Fibroblast of skin of right biceps (primary cell): ENCODE results near the gene SH2D1B.
"Not testable (repeated sequence)": the region's sequence is repeated elsewhere in the genome, so short reads cannot be mapped to it uniquely, and the experiment has no call there.

Experiments used
- DNase-seq: peaks from one replicate; pipeline ENCODE4 v3.0.0-alpha.2; 2013

SH2D1B gene

DNA sequence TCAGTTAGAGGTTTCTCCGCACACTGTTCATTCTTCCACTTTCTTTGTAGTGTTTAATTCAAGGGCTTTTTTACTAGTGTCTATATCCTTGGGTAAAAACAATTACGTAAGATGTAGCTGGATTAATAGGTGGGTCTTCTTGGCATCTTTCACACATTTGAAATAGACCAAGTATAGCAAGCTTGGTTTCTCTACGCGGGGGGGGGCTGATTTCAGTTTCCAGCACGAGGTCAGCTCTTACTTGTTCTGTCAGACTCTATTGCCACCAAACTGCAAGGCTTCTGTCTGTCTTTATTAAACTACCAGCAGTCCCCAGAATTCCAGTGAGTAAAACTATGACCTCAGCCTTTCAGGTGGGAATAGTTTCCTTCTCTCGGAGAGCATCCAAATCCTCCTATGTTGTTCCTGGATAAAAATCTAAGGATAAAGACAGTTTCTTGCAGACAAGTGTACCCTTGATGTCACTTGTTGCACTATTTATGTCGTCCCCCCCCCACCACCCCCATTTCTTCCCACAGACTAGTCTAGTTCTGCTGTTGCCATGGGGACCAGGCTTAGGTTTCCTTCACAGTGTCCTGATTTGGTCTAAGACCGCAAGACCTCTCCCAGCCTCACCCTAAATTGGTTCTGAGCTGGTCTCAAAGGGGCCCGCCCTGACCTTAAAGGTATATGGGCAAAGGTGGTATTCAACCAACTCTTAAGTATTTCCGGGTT is 52.3 kb downstream of the SH2D1B start:
- no peak for DNase-seq

DNA sequence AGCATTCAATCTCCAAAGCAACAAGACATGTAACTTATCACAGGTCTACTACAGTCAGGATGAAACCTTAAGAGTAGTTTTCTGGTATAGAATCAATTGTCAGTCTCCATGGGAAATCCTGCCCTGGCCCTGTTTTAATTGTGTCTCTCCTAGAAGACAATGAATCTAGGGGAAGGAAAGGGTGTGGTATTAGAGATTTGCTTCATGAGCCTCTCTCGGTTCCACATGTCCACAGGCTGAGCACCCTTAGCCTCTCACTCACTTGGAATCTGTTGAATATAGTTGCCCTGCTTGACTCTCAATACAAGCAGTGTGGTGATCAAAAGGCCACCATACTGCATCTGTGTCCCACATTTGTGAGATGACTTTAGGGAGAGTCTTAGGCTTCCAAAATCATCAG is 53.0 kb downstream of the SH2D1B start:
- DNase-seq: no peak

DNA sequence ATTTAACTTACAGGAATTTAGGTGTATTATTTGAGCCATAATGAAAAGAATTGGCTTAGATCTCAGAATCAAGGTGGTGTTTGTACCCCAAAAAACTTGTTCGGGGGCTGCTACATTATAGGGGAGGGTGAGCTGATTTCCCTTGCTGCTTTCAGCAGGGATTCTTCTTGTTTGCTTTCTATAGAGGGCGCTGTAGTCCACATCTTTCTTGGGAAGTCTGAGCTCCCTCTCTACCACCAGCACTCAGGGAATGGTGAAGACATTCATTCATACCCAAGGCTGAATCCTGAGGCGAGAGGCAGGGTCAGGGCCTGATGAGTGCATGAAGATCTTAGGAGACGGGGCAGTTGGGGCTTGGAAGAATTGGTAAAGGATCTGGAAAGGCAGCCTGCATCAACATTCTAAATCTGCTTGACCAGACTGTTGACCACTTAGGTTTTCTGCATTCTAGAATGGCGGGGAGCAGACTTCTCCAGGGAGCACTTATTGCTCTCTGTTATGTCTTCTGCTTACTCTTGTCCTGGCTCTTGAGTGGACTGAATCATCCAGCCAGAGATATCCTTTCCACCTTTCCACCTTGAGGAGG is 54.2 kb downstream of the SH2D1B start:
- DNase-seq: peak; percentile 27

DNA sequence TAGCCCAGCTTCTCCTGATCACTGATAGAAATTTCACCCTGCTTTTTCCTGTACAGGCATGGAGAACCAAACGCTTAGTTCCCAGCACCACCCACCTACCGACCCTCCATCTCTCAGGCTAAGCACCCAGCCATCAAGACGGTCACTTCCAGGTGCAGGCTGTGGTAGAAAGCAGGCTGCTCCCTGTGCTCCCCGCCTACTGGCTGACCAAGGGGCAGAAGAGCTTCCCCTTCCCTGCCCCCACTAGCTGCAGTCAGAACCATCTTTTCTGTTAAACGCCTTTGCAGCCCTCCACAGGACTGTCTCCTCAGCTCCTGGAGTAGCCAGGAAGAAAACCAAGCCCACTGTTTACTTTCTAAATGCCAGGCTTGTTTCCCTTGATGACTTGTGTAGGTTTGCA is 58.2 kb downstream of the SH2D1B start:
- DNase-seq: no peak

DNA sequence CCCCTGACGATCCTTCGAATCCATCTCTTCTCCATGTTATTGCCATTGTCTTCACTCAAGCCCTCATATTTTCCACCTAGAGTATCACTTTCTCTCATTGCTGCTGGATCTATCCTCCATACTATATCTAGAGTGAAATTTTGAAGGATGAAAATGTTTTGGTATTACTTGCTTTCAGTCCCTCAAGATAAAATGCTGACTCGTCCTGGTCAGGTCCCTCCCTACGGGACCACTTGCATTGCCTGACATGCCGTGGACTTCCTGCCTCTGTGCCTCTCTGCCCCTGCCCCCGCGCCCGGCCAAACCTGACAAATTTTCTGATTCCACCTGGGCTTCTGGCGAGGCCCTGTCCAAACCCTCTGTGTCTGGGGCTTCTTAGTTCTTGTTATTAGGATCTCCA is 58.9 kb downstream of the SH2D1B start:
- no peak for DNase-seq

DNA sequence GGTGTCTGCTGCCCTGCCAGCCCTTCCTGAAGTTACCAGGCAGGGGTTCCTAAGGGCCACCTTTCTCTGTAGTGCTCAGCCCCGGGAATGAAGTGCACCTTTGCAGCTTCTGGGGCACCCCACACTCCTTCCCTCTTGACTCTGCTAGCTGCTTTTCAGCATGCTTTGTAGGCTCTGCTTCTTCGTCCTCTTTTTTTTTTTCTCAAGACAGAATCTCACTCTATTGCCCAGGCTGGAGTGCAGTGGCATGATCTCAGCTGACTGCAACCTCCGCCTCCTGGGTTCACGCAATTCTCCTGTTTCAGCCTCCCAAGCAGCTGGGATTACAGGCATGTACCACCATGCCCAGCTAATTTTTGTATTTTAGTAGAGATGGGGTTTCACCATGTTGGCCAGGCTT is 60.1 kb downstream of the SH2D1B start:
- not testable (repeated sequence) for DNase-seq

DNA sequence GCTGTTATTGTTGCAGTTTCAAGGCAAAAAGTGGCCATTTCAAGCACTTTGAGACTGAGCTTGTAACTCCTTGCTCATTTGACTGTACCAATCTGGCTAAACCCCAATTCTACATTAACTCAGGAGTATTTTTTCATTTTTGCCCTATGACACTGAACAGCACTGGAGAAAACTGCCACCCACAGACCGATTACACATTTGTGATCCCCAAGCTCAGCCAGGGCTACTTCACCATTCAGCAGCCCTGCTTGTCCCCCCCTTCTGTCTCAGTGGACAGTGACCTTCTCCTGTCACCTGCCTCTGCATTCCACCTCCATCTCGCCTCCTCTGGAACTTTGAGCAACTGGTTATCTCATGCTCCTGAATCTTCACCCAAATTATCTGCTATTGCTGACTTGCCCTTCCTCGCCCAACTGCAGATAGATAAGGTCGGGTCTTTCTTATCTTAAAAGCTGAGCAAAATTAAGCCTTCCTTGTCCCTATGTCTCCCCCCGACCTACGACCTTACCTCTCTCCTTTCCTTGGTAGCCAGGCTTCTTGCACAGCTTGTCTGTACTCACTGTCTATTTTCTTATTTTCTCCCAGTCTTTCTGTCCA is 60.6 kb downstream of the SH2D1B start:
- DNase-seq: no peak

DNA sequence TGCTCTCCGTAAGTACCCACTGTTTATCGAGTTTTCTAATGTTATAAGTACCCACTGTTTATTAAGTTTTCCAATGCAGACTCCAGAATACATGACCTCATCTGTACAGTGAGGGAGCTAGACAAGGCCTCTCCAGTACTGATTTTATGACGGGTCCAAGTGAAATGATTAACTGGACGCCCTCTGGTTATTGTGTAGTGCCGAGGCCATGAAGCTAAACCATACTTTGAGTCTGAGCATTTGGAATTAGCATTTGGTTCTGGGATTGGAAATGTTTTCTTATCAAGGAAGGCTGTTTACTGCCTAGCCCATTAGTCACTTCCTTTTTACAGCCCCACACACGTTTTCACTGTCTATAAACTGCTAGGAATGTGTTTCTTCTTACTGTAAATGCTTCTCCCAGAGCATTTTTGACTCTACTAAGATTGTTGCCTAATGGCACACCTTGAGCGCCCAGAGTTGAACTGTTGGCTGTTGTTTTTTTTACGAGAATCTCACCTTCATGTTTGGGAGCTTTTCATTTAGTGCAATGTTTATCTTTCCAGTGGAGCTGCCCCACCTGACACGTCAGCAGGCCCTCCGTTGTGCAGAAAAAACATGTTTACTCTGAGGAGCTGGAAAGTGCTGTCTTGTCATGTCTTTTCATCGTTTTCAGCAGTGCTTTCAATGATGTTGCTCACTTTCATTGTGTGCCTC is 62.2 kb downstream of the SH2D1B start:
- DNase-seq: peak; percentile 71

DNA sequence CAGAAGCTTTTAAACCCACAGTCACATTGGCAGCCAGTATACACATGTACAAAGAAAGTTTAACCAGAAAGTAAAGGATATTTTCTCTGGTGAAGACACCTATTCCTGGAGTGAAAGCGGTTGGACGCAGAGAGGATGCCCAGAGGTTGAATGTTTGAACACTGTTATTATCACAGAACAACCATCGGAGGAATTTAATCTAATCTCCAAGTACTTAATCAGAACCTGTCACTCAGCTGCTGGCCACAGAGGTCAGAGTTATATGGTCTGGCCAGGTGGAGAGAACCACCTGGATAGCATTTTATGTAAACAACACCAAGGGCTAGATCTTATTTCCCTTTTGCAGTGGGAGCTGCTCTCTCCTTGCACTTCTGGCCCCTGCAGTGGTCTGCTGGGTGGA is 64.7 kb downstream of the SH2D1B start:
- DNase-seq: no peak
